SJSA1 (cell line): ENCODE data around the gene RECK. TPM values are rescaled to one million over a fixed set of nuclear protein-coding genes. Genes with fewer than 3 reads are reported as not detected.

Experiments used
- DNase-seq, 2 experiments: peaks; one replicate each; pipeline ENCODE4 v3.0.0-alpha.2; 2015 to 2020; ENCODE audit warnings: low spot score in 2 of 2, low read depth in 1 of 2
- H3K27ac ChIP-seq: fragments of 250-450 bp; sonication (Bioruptor Pico); 2 replicates; pipeline ENCODE4 v1.5.1; 2020; ENCODE audit warnings: mild to moderate bottlenecking, moderate library complexity
- H3K27me3 ChIP-seq: fragments of 250-450 bp; sonication (Bioruptor Pico); replicated peaks from 2 replicates; pipeline ENCODE4 v1.5.1; 2020; ENCODE audit warnings: mild to moderate bottlenecking, moderate library complexity
- H3K36me3 ChIP-seq: fragments of 250-450 bp; sonication (Bioruptor Pico); 2 replicates; pipeline ENCODE4 v1.5.1; 2020; ENCODE audit warnings: mild to moderate bottlenecking
- H3K4me1 ChIP-seq: fragments of 250-450 bp; sonication (Bioruptor Pico); replicated peaks from 2 replicates; pipeline ENCODE4 v1.6.1; 2021; ENCODE audit warnings: mild to moderate bottlenecking
- H3K4me3 ChIP-seq: fragments of 250-450 bp; sonication (Bioruptor Pico); 2 replicates; pipeline ENCODE4 v1.5.1; 2020; ENCODE audit warnings: mild to moderate bottlenecking
- H3K9me3 ChIP-seq: fragments of 250-450 bp; sonication (Bioruptor Pico); replicated peaks from 2 replicates; pipeline ENCODE4 v1.5.1; 2020; ENCODE audit warnings: mild to moderate bottlenecking
- total RNA-seq: library from RNA; depleted of rRNA; stranded (reverse); fragments of >200 nt; shearing (Covaris generic); gene quantifications from 2 replicates; pipeline ENCODE4 v1.2.3, GENCODE V29; 2014

The RECK gene
- total RNA-seq, 1 experiment from 2014 or later: 13.9 TPM

- DNase-seq: peak in 1 of 2 experiments; percentile 24
- H3K27ac ChIP-seq: no peak overlapping the region
- H3K36me3 ChIP-seq: no peaks in the 10 kb centered on the region
- no peaks in the 10 kb centered on the region for H3K27me3 ChIP-seq
- no peaks in the 10 kb centered on the region for H3K9me3 ChIP-seq
- no peaks in the 10 kb centered on the region for H3K4me1 ChIP-seq
- no peak overlapping the region for H3K4me3 ChIP-seq
Observed at GRCh38 chr9:36008774-36009300, 27.9 kb upstream of the RECK start.

GRCh38 chr9:36011379-36011778 lies 25.3 kb upstream of the RECK start:
- Histone ChIP-seq H3K36me3 (no peaks in the 10 kb centered on the region), H3K4me1 (no peaks in the 10 kb centered on the region), H3K27me3 (no peaks in the 10 kb centered on the region), H3K4me3 (no peak overlapping the region), H3K27ac (no peak overlapping the region), H3K9me3 (no peaks in the 10 kb centered on the region)
- DNase-seq: no peak

- Histone ChIP-seq H3K4me1 (no peaks in the 10 kb centered on the region), H3K27ac (no peak overlapping the region), H3K27me3 (no peaks in the 10 kb centered on the region), H3K36me3 (no peaks in the 10 kb centered on the region), H3K9me3 (no peaks in the 10 kb centered on the region), H3K4me3 (no peak overlapping the region)
- no peak for DNase-seq
Observed at GRCh38 chr9:36017278-36017677, 19.4 kb upstream of the RECK start.

- Histone ChIP-seq H3K27ac (no peak overlapping the region), H3K4me1 (no peaks in the 10 kb centered on the region), H3K9me3 (no peaks in the 10 kb centered on the region), H3K36me3 (no peaks in the 10 kb centered on the region), H3K27me3 (no peaks in the 10 kb centered on the region), H3K4me3 (no peak overlapping the region)
- DNase-seq: no peak
Observed at GRCh38 chr9:36018129-36018528, 18.6 kb upstream of the RECK start.

GRCh38 chr9:36018891-36019720 lies 17.6 kb upstream of the RECK start:
- no peaks in the 10 kb centered on the region for H3K4me1 ChIP-seq
- H3K9me3 ChIP-seq: no peaks in the 10 kb centered on the region
- H3K36me3 ChIP-seq: no peaks in the 10 kb centered on the region
- H3K27ac ChIP-seq: no peak overlapping the region
- H3K27me3 ChIP-seq: no peaks in the 10 kb centered on the region
- no peak for DNase-seq
- H3K4me3 ChIP-seq: no peak overlapping the region

- no peaks in the 10 kb centered on the region for H3K36me3 ChIP-seq
- H3K27ac ChIP-seq: no peak overlapping the region
- H3K4me3 ChIP-seq: no peak overlapping the region
- no peaks in the 10 kb centered on the region for H3K27me3 ChIP-seq
- H3K4me1 ChIP-seq: no peaks in the 10 kb centered on the region
- no peak for DNase-seq
- no peaks in the 10 kb centered on the region for H3K9me3 ChIP-seq
Observed at GRCh38 chr9:36021968-36022367, 14.7 kb upstream of the RECK start.

- no peaks in the 10 kb centered on the region for H3K36me3 ChIP-seq
- no peak overlapping the region for H3K4me3 ChIP-seq
- DNase-seq: peak; percentile 14 to 40
- no peaks in the 10 kb centered on the region for H3K27me3 ChIP-seq
- H3K27ac ChIP-seq: no peak overlapping the region
- H3K9me3 ChIP-seq: no peaks in the 10 kb centered on the region
- H3K4me1 ChIP-seq: no peaks in the 10 kb centered on the region
Observed at GRCh38 chr9:36023260-36024048, 13.3 kb upstream of the RECK start.

GRCh38 chr9:36025746-36026145 lies 11.0 kb upstream of the RECK start:
- Histone ChIP-seq H3K4me1 (peaks cover 19% of the 10 kb centered on the region), H3K4me3 (no peak overlapping the region), H3K36me3 (no peaks in the 10 kb centered on the region), H3K27me3 (no peaks in the 10 kb centered on the region), H3K9me3 (no peaks in the 10 kb centered on the region), H3K27ac (no peak overlapping the region)
- no peak for DNase-seq

GRCh38 chr9:36029202-36029601 lies 7.5 kb upstream of the RECK start:
- no peaks in the 10 kb centered on the region for H3K27me3 ChIP-seq
- no peaks in the 10 kb centered on the region for H3K9me3 ChIP-seq
- H3K27ac ChIP-seq: peak overlapping the region; percentile 31; the same call in 1 of the 2 replicates
- no peaks in the 10 kb centered on the region for H3K36me3 ChIP-seq
- no peak overlapping the region for H3K4me3 ChIP-seq
- peaks cover 19% of the 10 kb centered on the region for H3K4me1 ChIP-seq
- no peak for DNase-seq

- peak overlapping the region; percentile 31; the same call in 1 of the 2 replicates for H3K27ac ChIP-seq
- peaks cover 19% of the 10 kb centered on the region for H3K4me1 ChIP-seq
- no peaks in the 10 kb centered on the region for H3K27me3 ChIP-seq
- no peaks in the 10 kb centered on the region for H3K36me3 ChIP-seq
- no peak overlapping the region for H3K4me3 ChIP-seq
- H3K9me3 ChIP-seq: no peaks in the 10 kb centered on the region
- peak in 1 of 2 experiments; percentile 56 for DNase-seq
Observed at GRCh38 chr9:36029765-36030528, 6.8 kb upstream of the RECK start.

- DNase-seq: no peak
- H3K36me3 ChIP-seq: no peaks in the 10 kb centered on the region
- H3K27ac ChIP-seq: no peak overlapping the region
- H3K27me3 ChIP-seq: no peaks in the 10 kb centered on the region
- peaks cover 19% of the 10 kb centered on the region for H3K4me1 ChIP-seq
- H3K9me3 ChIP-seq: no peaks in the 10 kb centered on the region
- no peak overlapping the region for H3K4me3 ChIP-seq
Observed at GRCh38 chr9:36030871-36031270, 5.8 kb upstream of the RECK start.

GRCh38 chr9:36031774-36032555 lies 4.7 kb upstream of the RECK start:
- peaks cover 22% of the 10 kb centered on the region for H3K4me1 ChIP-seq
- DNase-seq: no peak
- no peak overlapping the region for H3K4me3 ChIP-seq

GRCh38 chr9:36033788-36034187 lies 2.9 kb upstream of the RECK start:
- Histone ChIP-seq H3K4me1 (peaks cover 25% of the 10 kb centered on the region), H3K4me3 (no peak overlapping the region)

More at GRCh38 chr9:36031774-36032555, 4.7 kb upstream of the RECK start:
- Histone ChIP-seq H3K9me3 (no peaks in the 10 kb centered on the region), H3K27ac (no peak overlapping the region), H3K36me3 (peaks cover 1% of the 10 kb centered on the region; the same call in 1 of the 2 replicates), H3K27me3 (no peaks in the 10 kb centered on the region)

More at GRCh38 chr9:36033788-36034187, 2.9 kb upstream of the RECK start:
- peaks cover 4% of the 10 kb centered on the region; the same call in 1 of the 2 replicates for H3K36me3 ChIP-seq
- no peaks in the 10 kb centered on the region for H3K27me3 ChIP-seq
- no peak overlapping the region for H3K27ac ChIP-seq
- DNase-seq: no peak
- H3K9me3 ChIP-seq: no peaks in the 10 kb centered on the region
